Measurements from ENCODE around the gene RASL12. TPM values are rescaled to one million over a fixed set of nuclear protein-coding genes. Genes with fewer than 3 reads are reported as not detected.
"Not testable (repeated sequence)": the region's sequence is repeated elsewhere in the genome, so short reads cannot be mapped to it uniquely, and the experiment has no call there.

The RASL12 gene
- polyA plus RNA-seq, 1 experiment, result 0.16 TPM

- POLR2A ChIA-PET, result no interaction called here
- TF ChIP-seq CTCF (IDR thresholded peaks at IDR 0.05; ENCODE audit: insufficient read depth, low read depth, low read length), result no peak
- DNase-seq (ENCODE audit: low read depth), result no peak
- peaks cover 15% of the 10 kb centered on the region for H3K36me3 ChIP-seq (ENCODE audit: control insufficient read depth, insufficient read depth, low read length)
- H3K4me3 ChIP-seq (ENCODE audit: low read depth, low read length), result no peak overlapping the region
- H3K27me3 ChIP-seq (ENCODE audit: control insufficient read depth, insufficient read depth, low read length), result no peaks in the 10 kb centered on the region
- CTCF ChIA-PET, result interaction anchor here (1.2 to 1.6 kb wide), 3 partner anchors 10 to 42 kb away, joined by 3 to 13 read pairs (median 5); no protein-coding TSS in a partner anchor
Observed at GRCh38 chr15:65096481-65097385, 28.9 kb upstream of the RASL12 start.

- DNase-seq (ENCODE audit: low read depth), result no peak
- Histone ChIP-seq H3K27me3 (ENCODE audit: control insufficient read depth, insufficient read depth, low read length) (no peaks in the 10 kb centered on the region), H3K36me3 (ENCODE audit: control insufficient read depth, insufficient read depth, low read length) (peaks cover 13% of the 10 kb centered on the region), H3K4me3 (ENCODE audit: low read depth, low read length) (no peak overlapping the region)
- TF ChIP-seq CTCF (IDR thresholded peaks at IDR 0.05; ENCODE audit: insufficient read depth, low read depth, low read length), result no peak
- ChIA-PET POLR2A (no interaction called here), CTCF (interaction anchor here (0.6 to 1.6 kb wide), 7 partner anchors 9 to 365 kb away, joined by 3 to 13 read pairs (median 3); no protein-coding TSS in a partner anchor)
Observed at GRCh38 chr15:65095747-65096104, 27.9 kb upstream of the RASL12 start.

- Histone ChIP-seq H3K27me3 (ENCODE audit: control insufficient read depth, insufficient read depth, low read length) (no peaks in the 10 kb centered on the region), H3K4me3 (ENCODE audit: low read depth, low read length) (no peak overlapping the region), H3K36me3 (ENCODE audit: control insufficient read depth, insufficient read depth, low read length) (peaks cover 9% of the 10 kb centered on the region)
- DNase-seq (ENCODE audit: low read depth), result no peak
- ChIA-PET POLR2A (no interaction called here), CTCF (interaction anchor here (0.6 to 1.5 kb wide), 6 partner anchors 8 to 364 kb away, joined by 3 to 13 read pairs (median 4); no protein-coding TSS in a partner anchor)
- TF ChIP-seq CTCF (IDR thresholded peaks at IDR 0.05; ENCODE audit: insufficient read depth, low read depth, low read length), result no peak
Observed at GRCh38 chr15:65095011-65095746, 27.4 kb upstream of the RASL12 start.

- no peak for TF ChIP-seq CTCF (IDR thresholded peaks at IDR 0.05; ENCODE audit: insufficient read depth, low read depth, low read length)
- no peaks in the 10 kb centered on the region for H3K27me3 ChIP-seq (ENCODE audit: control insufficient read depth, insufficient read depth, low read length)
- ChIA-PET POLR2A (no interaction called here), CTCF (interaction anchor here (1.0 kb wide), 1 partner anchor 56 kb away, joined by 3 read pairs; no protein-coding TSS in a partner anchor)
- no peak for DNase-seq (ENCODE audit: low read depth)
- peaks cover 8% of the 10 kb centered on the region for H3K36me3 ChIP-seq (ENCODE audit: control insufficient read depth, insufficient read depth, low read length)
- H3K4me3 ChIP-seq (ENCODE audit: low read depth, low read length), result no peak overlapping the region
Observed at GRCh38 chr15:65094294-65094995, 26.7 kb upstream of the RASL12 start.

- H3K27me3 ChIP-seq (ENCODE audit: control insufficient read depth, insufficient read depth, low read length); POLR2A ChIA-PET; DNase-seq (ENCODE audit: low read depth); CTCF ChIA-PET; H3K36me3 ChIP-seq (ENCODE audit: control insufficient read depth, insufficient read depth, low read length); H3K4me3 ChIP-seq (ENCODE audit: low read depth, low read length): not testable (repeated sequence)
Observed at GRCh38 chr15:65093793-65094170, 26.0 kb upstream of the RASL12 start.

All from BJ (cell line).